Right lobe of liver (tissue), 4 donors: ENCODE measurements around the gene PCCA.

Experiments used
- POLR2A ChIP-seq: fragments of 450-650 bp; IDR thresholded peaks from one replicate; pipeline ENCODE4 v1.6.1; 2017; ENCODE audit warnings: antibody characterized with exemption, mild to moderate bottlenecking
- TF ChIP-seq, protein P1 (sequence below), 4 donors: fragments of 200-600 bp in 3 of 4; fragments of 450-650 bp in 1 of 4; IDR thresholded peaks; one replicate each; pipeline versions ENCODE4 v1.5.1 to v1.8.0; 2016 to 2022; ENCODE audit warnings: antibody characterized with exemption in 4 of 4, mild to moderate bottlenecking in 2 of 4
- donor health status: DM: no; HTN: no; CAD: no.
- donor health status: DM: no; HTN: no; CAD: no.
- donor health status: DM: no; HTN: yes; CAD: no.

DNA sequence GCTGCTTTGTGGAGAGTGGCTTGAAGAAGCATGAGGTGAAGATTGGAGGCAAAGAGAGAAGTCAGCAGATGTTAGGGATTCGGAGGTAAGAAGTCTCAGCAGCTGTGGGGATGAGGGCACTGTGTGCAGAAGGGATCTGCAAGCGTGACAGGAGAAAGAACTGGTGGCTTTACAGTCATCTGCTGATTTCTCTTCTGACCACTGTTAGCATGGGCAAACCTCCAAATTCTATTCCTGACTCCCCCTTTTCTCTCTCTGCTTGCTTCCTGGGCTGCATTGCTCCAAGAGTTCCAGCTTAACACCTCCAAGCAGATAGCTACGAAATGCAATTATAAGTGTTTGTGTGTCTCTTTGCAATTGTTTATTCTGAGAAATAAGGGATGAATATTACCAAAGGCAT is 340.1 kb downstream of the PCCA start:
- TF ChIP-seq, protein P1, sequence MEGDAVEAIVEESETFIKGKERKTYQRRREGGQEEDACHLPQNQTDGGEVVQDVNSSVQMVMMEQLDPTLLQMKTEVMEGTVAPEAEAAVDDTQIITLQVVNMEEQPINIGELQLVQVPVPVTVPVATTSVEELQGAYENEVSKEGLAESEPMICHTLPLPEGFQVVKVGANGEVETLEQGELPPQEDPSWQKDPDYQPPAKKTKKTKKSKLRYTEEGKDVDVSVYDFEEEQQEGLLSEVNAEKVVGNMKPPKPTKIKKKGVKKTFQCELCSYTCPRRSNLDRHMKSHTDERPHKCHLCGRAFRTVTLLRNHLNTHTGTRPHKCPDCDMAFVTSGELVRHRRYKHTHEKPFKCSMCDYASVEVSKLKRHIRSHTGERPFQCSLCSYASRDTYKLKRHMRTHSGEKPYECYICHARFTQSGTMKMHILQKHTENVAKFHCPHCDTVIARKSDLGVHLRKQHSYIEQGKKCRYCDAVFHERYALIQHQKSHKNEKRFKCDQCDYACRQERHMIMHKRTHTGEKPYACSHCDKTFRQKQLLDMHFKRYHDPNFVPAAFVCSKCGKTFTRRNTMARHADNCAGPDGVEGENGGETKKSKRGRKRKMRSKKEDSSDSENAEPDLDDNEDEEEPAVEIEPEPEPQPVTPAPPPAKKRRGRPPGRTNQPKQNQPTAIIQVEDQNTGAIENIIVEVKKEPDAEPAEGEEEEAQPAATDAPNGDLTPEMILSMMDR (IDR thresholded peaks at IDR 0.05), result no peak
- TF ChIP-seq POLR2A, result no peak
